ENCODE data around the gene SPOCD1.

SPOCD1 gene

DNA sequence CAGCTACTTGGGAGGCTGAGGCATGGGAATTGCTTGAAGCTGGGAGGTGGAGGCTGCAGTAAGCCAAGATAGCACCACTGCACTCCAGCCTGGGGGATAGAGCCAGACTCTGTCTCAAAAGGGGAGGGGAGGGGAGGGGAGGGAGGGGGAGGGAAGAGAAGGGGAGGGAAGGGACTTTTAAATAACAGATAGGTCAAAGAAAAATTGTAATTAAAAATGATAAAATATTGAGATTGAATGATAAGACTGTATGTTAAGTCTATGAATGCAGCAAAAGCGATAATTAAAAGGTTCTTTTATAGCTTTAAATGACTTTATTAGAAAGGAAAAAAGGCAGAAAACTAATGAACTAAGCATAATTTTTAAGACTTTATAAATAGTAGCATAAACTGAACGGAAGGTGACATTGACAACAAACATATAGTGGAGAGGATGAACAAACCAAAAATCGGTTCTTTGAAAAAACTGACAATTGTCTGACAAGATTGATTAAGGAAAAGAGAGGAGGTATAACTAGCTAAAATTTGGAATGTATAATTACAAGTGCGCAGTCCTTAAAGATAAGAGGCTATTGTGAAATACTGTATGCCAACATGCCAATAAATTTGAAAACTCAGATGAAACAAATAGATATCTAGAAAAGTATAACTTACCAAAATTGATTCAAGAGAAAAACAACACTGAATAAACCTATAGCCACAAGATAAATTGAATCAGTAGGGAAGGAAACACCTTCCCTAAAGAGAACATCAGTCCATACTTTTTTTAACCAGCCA is 8.4 kb downstream of the SPOCD1 start:
- Histone ChIP-seq H3K27me3 (ENCODE audit: insufficient read depth, poor library complexity, severe bottlenecking) (no peaks in the 10 kb centered on the region), H3K4me3 (replicated peaks; ENCODE audit: insufficient read depth, low read length) (no peak overlapping the region), H3K27ac (replicated peaks) (no peak overlapping the region)
- TF ChIP-seq, protein P1, sequence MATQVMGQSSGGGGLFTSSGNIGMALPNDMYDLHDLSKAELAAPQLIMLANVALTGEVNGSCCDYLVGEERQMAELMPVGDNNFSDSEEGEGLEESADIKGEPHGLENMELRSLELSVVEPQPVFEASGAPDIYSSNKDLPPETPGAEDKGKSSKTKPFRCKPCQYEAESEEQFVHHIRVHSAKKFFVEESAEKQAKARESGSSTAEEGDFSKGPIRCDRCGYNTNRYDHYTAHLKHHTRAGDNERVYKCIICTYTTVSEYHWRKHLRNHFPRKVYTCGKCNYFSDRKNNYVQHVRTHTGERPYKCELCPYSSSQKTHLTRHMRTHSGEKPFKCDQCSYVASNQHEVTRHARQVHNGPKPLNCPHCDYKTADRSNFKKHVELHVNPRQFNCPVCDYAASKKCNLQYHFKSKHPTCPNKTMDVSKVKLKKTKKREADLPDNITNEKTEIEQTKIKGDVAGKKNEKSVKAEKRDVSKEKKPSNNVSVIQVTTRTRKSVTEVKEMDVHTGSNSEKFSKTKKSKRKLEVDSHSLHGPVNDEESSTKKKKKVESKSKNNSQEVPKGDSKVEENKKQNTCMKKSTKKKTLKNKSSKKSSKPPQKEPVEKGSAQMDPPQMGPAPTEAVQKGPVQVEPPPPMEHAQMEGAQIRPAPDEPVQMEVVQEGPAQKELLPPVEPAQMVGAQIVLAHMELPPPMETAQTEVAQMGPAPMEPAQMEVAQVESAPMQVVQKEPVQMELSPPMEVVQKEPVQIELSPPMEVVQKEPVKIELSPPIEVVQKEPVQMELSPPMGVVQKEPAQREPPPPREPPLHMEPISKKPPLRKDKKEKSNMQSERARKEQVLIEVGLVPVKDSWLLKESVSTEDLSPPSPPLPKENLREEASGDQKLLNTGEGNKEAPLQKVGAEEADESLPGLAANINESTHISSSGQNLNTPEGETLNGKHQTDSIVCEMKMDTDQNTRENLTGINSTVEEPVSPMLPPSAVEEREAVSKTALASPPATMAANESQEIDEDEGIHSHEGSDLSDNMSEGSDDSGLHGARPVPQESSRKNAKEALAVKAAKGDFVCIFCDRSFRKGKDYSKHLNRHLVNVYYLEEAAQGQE (IDR thresholded peaks at IDR 0.05; ENCODE audit: insufficient replicate concordance, low read depth) = no peak
- TF ChIP-seq, protein P2, sequence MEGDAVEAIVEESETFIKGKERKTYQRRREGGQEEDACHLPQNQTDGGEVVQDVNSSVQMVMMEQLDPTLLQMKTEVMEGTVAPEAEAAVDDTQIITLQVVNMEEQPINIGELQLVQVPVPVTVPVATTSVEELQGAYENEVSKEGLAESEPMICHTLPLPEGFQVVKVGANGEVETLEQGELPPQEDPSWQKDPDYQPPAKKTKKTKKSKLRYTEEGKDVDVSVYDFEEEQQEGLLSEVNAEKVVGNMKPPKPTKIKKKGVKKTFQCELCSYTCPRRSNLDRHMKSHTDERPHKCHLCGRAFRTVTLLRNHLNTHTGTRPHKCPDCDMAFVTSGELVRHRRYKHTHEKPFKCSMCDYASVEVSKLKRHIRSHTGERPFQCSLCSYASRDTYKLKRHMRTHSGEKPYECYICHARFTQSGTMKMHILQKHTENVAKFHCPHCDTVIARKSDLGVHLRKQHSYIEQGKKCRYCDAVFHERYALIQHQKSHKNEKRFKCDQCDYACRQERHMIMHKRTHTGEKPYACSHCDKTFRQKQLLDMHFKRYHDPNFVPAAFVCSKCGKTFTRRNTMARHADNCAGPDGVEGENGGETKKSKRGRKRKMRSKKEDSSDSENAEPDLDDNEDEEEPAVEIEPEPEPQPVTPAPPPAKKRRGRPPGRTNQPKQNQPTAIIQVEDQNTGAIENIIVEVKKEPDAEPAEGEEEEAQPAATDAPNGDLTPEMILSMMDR (IDR thresholded peaks at IDR 0.05; ENCODE audit: insufficient read depth, low read length) = no peak
- TF ChIP-seq GABPA (IDR thresholded peaks at IDR 0.05; ENCODE audit: low read depth) (no peak), POLR2AphosphoS5 (IDR thresholded peaks at IDR 0.05; ENCODE audit: low read depth) (no peak), SPI1 (IDR thresholded peaks at IDR 0.05; ENCODE audit: borderline replicate concordance, low read depth) (no peak)
- no peak for DNase-seq (ENCODE audit: low read depth in 1 of 2, low spot score in 1 of 2)

DNA sequence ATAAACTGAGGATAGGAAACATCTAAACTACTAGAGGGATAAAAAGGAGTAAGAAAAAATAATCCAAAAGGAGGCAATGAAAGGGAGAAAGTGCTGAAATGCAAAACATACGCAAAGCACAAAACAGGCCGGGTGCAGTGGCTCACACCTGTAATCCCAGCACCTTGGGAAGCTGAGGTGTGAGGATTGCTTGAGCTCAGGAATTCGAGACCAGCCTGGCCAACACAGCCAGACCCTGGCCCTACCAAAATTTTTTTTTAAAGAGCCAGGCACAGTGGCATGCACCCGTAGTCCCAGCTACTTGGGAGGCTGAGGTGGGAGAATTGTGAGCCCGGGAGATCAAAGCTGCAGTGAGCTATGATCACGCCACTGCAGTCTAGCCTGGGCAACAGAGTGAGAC is 10.5 kb downstream of the SPOCD1 start:
- no peaks in the 10 kb centered on the region for H3K27me3 ChIP-seq (ENCODE audit: insufficient read depth, poor library complexity, severe bottlenecking)
- TF ChIP-seq, protein P2 (IDR thresholded peaks at IDR 0.05; ENCODE audit: insufficient read depth, low read length) = no peak
- TF ChIP-seq POLR2AphosphoS5 (IDR thresholded peaks at IDR 0.05; ENCODE audit: low read depth) (no peak), GABPA (IDR thresholded peaks at IDR 0.05; ENCODE audit: low read depth) (no peak), SPI1 (IDR thresholded peaks at IDR 0.05; ENCODE audit: borderline replicate concordance, low read depth) (no peak)
- TF ChIP-seq, protein P1 (IDR thresholded peaks at IDR 0.05; ENCODE audit: insufficient replicate concordance, low read depth) = no peak
- H3K27ac ChIP-seq (replicated peaks) = no peak overlapping the region
- no peak for DNase-seq (ENCODE audit: low read depth in 1 of 2, low spot score in 1 of 2)
- H3K4me3 ChIP-seq (replicated peaks; ENCODE audit: insufficient read depth, low read length) = no peak overlapping the region

DNA sequence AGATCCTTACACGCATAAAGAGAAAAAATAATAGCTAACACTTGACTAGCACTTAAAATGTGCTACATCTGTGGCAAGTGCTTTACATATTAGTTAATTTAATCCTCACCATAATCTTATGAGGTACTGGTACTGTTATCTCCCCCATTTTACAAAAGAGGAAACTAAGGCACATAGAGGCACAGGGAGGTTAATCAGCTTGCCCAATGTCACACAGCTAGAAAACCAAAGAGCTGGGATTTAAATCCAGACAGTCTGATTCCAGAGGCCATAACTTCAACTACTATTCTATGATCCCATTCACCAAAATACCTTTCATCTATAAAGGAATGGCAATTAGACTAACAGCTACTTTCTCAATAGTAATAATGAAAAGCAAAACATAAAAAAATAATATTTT is 11.7 kb downstream of the SPOCD1 start:
- H3K4me3 ChIP-seq (replicated peaks; ENCODE audit: insufficient read depth, low read length) = no peak overlapping the region
- no peak for DNase-seq (ENCODE audit: low read depth in 1 of 2, low spot score in 1 of 2)
- H3K27me3 ChIP-seq (ENCODE audit: insufficient read depth, poor library complexity, severe bottlenecking) = no peaks in the 10 kb centered on the region
- no peak overlapping the region for H3K27ac ChIP-seq (replicated peaks)
- TF ChIP-seq GABPA (IDR thresholded peaks at IDR 0.05; ENCODE audit: low read depth) (no peak), SPI1 (IDR thresholded peaks at IDR 0.05; ENCODE audit: borderline replicate concordance, low read depth) (no peak), POLR2AphosphoS5 (IDR thresholded peaks at IDR 0.05; ENCODE audit: low read depth) (no peak)
- TF ChIP-seq, protein P2 (IDR thresholded peaks at IDR 0.05; ENCODE audit: insufficient read depth, low read length) = no peak
- TF ChIP-seq, protein P1 (IDR thresholded peaks at IDR 0.05; ENCODE audit: insufficient replicate concordance, low read depth) = no peak

Measured in HL-60 (cell line).